Liver (tissue), 9 donors: ENCODE results near the gene BAMBI. TPM values are rescaled to one million over a fixed set of nuclear protein-coding genes. Genes with fewer than 3 reads are reported as not detected.

Source experiments
- DNase-seq: peaks from one replicate; pipeline ENCODE4 v3.0.0-alpha.2; 2017; ENCODE audit warnings: low spot score
- H3K27ac ChIP-seq, 2 donors: one replicate each; pipeline ENCODE4 v1.7.0; 2013; ENCODE audit warnings: inconsistent platforms in 2 of 2, low read length in 2 of 2, control low read depth in 1 of 2, low read depth in 1 of 2, mild to moderate bottlenecking in 1 of 2
- H3K27me3 ChIP-seq, 4 donors: one replicate each; pipeline versions ENCODE4 v1.6.1 to v1.7.0; 2013; ENCODE audit warnings: low read length in 3 of 4, inconsistent platforms in 1 of 4, mild to moderate bottlenecking in 1 of 4, moderate library complexity in 1 of 4; ENCODE audit not compliant: control insufficient read depth in 4 of 4, insufficient read depth in 4 of 4
- H3K36me3 ChIP-seq, 4 donors: one replicate each; pipeline versions ENCODE4 v1.6.1 to v1.7.0; 2013; ENCODE audit warnings: low read length in 3 of 4, mild to moderate bottlenecking in 3 of 4, low read depth in 1 of 4, moderate library complexity in 1 of 4; ENCODE audit not compliant: control insufficient read depth in 4 of 4, insufficient read depth in 3 of 4
- H3K4me1 ChIP-seq, 4 donors: one replicate each; pipeline versions ENCODE4 v1.6.1 to v1.7.0; 2013; ENCODE audit warnings: low read length in 3 of 4, mild to moderate bottlenecking in 3 of 4, moderate library complexity in 1 of 4; ENCODE audit not compliant: control insufficient read depth in 4 of 4, insufficient read depth in 4 of 4
- H3K4me3 ChIP-seq, 3 donors: one replicate each; pipeline versions ENCODE4 v1.6.1 to v1.7.0; 2013; ENCODE audit warnings: low read length in 3 of 3, control low read depth in 1 of 3, low read depth in 1 of 3, mild to moderate bottlenecking in 1 of 3
- H3K9ac ChIP-seq, 2 donors: one replicate each; pipeline ENCODE4 v1.7.0; 2013; ENCODE audit warnings: low read length in 2 of 2, mild to moderate bottlenecking in 2 of 2, moderate library complexity in 2 of 2, control low read depth in 1 of 2, low read depth in 1 of 2
- H3K9me3 ChIP-seq, 4 donors: one replicate each; pipeline versions ENCODE4 v1.6.1 to v1.7.0; 2013; ENCODE audit warnings: low read length in 3 of 4; ENCODE audit not compliant: control insufficient read depth in 4 of 4
- CTCF ChIP-seq: fragments of 150-350 bp; IDR thresholded peaks from 2 replicates; pipeline ENCODE4 v1.5.1; 2017; ENCODE audit warnings: improper control_type of control experiment, low read depth, low read length; ENCODE audit not compliant: missing input control
- EGR1 ChIP-seq, 2 donors: IDR thresholded peaks; 2 replicates each; pipeline ENCODE4 v1.6.1; 2016 to 2018; ENCODE audit warnings: antibody characterized with exemption in 2 of 2, low read depth in 2 of 2
- FOXA2 ChIP-seq: IDR thresholded peaks from 2 replicates; pipeline ENCODE4 v1.6.1; 2016; ENCODE audit warnings: antibody characterized with exemption
- GABPA ChIP-seq, 2 donors: IDR thresholded peaks in 1 of 2; conservative IDR thresholded peaks in 1 of 2; 2 replicates each; pipeline ENCODE4 v1.6.1; 2016; ENCODE audit warnings: antibody characterized with exemption in 2 of 2, mild to moderate bottlenecking in 1 of 2, moderate library complexity in 1 of 2
- HNF4A ChIP-seq, 2 donors: conservative IDR thresholded peaks; 2 replicates each; pipeline ENCODE4 v1.6.1; 2016; ENCODE audit warnings: antibody characterized with exemption in 2 of 2, mild to moderate bottlenecking in 2 of 2
- JUND ChIP-seq, 2 donors: IDR thresholded peaks; 2 replicates each; pipeline ENCODE4 v1.6.1; 2016; ENCODE audit warnings: antibody characterized with exemption in 2 of 2
- RAD21 ChIP-seq, 2 donors: IDR thresholded peaks; 2 replicates each; pipeline ENCODE4 v1.6.1; 2016; ENCODE audit warnings: antibody characterized with exemption in 2 of 2, mild to moderate bottlenecking in 2 of 2
- RXRA ChIP-seq, 2 donors: IDR thresholded peaks; 2 replicates each; pipeline ENCODE4 v1.6.1; 2017 to 2018; ENCODE audit warnings: antibody characterized with exemption in 2 of 2, mild to moderate bottlenecking in 1 of 2
- SP1 ChIP-seq: IDR thresholded peaks from 2 replicates; pipeline ENCODE4 v1.6.1; 2018; ENCODE audit warnings: antibody characterized with exemption, mild to moderate bottlenecking
- YY1 ChIP-seq: IDR thresholded peaks from 2 replicates; pipeline ENCODE4 v1.6.1; 2016; ENCODE audit warnings: antibody characterized with exemption, mild to moderate bottlenecking
- ZBTB33 ChIP-seq: IDR thresholded peaks from 2 replicates; pipeline ENCODE4 v1.6.1; 2016; ENCODE audit warnings: antibody characterized with exemption
- WGBS: extraction: QIAGEN DNeasy Blood & Tissue Kit; methylation state at CpG from one replicate; pipeline ENCODE4 v1.1.7; 2013; 5-methylcytosine and 5-hydroxymethylcytosine counted together
- polyA plus RNA-seq, 2 donors: library from polyadenylated mRNA; stranded (reverse) in 1 of 2; unstranded in 1 of 2; fragments of 200-250 nt in 1 of 2; fragments of >200 nt in 1 of 2; fragmentation: Nextera tagmentation in 1 of 2; extraction: Ambion mirVana in 1 of 2; gene quantifications; one replicate each; pipeline versions ENCODE4 v1.2.1 to v1.2.3, GENCODE V29; 2013 to 2015
- total RNA-seq, 2 donors: library from RNA; depleted of rRNA; stranded (reverse); fragments of >200 nt; gene quantifications; one replicate each; pipeline ENCODE4 v1.2.3, GENCODE V29; 2014
- donor health status: healthy.
- donor health status: healthy.
- donor health status: healthy.
- donor health status: healthy.
- donor health status: healthy.

Gene BAMBI
- total and polyA plus RNA-seq, 4 donors: 4.6 to 10.6 (median 5.1) TPM

- no peak for TF ChIP-seq ZBTB33
- TF ChIP-seq HNF4A (conservative IDR thresholded peaks at IDR 0.05): no peak
- no peak for TF ChIP-seq CTCF
- no peak for TF ChIP-seq EGR1 (IDR thresholded peaks at IDR 0.05; ENCODE audit: low read depth in 2 of 2)
- no peak for TF ChIP-seq FOXA2
Measured at GRCh38 chr10:28684157-28684985, 7.0 kb downstream of the BAMBI start (continued).

- WGBS: 86% methylated on average over 5 of the region's 5 CpGs
- peaks cover 2 to 23% (median 11%) of the 10 kb centered on the region in 4 donors for H3K4me1 ChIP-seq
- H3K9me3 ChIP-seq: no peaks in the 10 kb centered on the region
- H3K27me3 ChIP-seq: no peaks in the 10 kb centered on the region
- DNase-seq: no peak
- H3K36me3 ChIP-seq: no peaks in the 10 kb centered on the region
- no peak overlapping the region for H3K9ac ChIP-seq
- H3K4me3 ChIP-seq: no peak overlapping the region
- H3K27ac ChIP-seq: no peak overlapping the region
- TF ChIP-seq YY1 (no peak), GABPA (IDR thresholded peaks at IDR 0.05 in 1 of 2, conservative IDR thresholded peaks at IDR 0.05 in 1 of 2) (no peak), JUND (IDR thresholded peaks at IDR 0.05) (no peak), EGR1 (IDR thresholded peaks at IDR 0.05; ENCODE audit: low read depth in 2 of 2) (no peak), RAD21 (IDR thresholded peaks at IDR 0.05) (no peak), ZBTB33 (no peak)
Measured at GRCh38 chr10:28684986-28685580, 7.8 kb downstream of the BAMBI start.

GRCh38 chr10:28685717-28686116 is 8.4 kb downstream of the BAMBI start:
- no peaks in the 10 kb centered on the region for H3K27me3 ChIP-seq
- no peak overlapping the region for H3K27ac ChIP-seq
- no peaks in the 10 kb centered on the region for H3K36me3 ChIP-seq
- WGBS: 93% methylated on average over 5 of the region's 5 CpGs
- H3K4me3 ChIP-seq: no peak overlapping the region
- H3K9me3 ChIP-seq: no peaks in the 10 kb centered on the region
- no peak for TF ChIP-seq GABPA (IDR thresholded peaks at IDR 0.05 in 1 of 2, conservative IDR thresholded peaks at IDR 0.05 in 1 of 2)
- TF ChIP-seq RXRA (IDR thresholded peaks at IDR 0.05): no peak
- TF ChIP-seq CTCF: no peak
- TF ChIP-seq YY1: no peak
- no peak for TF ChIP-seq SP1
- no peak for TF ChIP-seq HNF4A (conservative IDR thresholded peaks at IDR 0.05)
- H3K9ac ChIP-seq: no peak overlapping the region
- H3K4me1 ChIP-seq: peaks cover 2 to 17% (median 8%) of the 10 kb centered on the region in 4 donors
- no peak for DNase-seq
